ENCODE data around the gene HSDL1.

GRCh38 chr16:84143784-84144199, 1.2 kb downstream of the HSDL1 start:
- TF ChIP-seq EGR1 (IDR thresholded peaks at IDR 0.05; ENCODE audit: borderline replicate concordance in 1 of 2, low read depth in 2 of 2, low read length in 2 of 2), result no peak
- TF ChIP-seq CTCF (IDR thresholded peaks at IDR 0.05 in 2 of 3, conservative IDR thresholded peaks at IDR 0.05 in 1 of 3; ENCODE audit: control insufficient read depth in 2 of 3, extremely low read depth in 1 of 3, insufficient read depth in 1 of 3, low read depth in 3 of 3, low read length in 3 of 3), result no peak
- no peak for TF ChIP-seq EZH2 (IDR thresholded peaks at IDR 0.05; ENCODE audit: borderline replicate concordance, control insufficient read depth, low read depth, low read length)
- TF ChIP-seq POLR2A (IDR thresholded peaks at IDR 0.05; ENCODE audit: low read depth, low read length), result no peak
- no peak for TF ChIP-seq BHLHE40 (IDR thresholded peaks at IDR 0.05; ENCODE audit: borderline replicate concordance in 1 of 2, low read depth in 2 of 2, low read length in 1 of 2)
- TF ChIP-seq, protein P1, sequence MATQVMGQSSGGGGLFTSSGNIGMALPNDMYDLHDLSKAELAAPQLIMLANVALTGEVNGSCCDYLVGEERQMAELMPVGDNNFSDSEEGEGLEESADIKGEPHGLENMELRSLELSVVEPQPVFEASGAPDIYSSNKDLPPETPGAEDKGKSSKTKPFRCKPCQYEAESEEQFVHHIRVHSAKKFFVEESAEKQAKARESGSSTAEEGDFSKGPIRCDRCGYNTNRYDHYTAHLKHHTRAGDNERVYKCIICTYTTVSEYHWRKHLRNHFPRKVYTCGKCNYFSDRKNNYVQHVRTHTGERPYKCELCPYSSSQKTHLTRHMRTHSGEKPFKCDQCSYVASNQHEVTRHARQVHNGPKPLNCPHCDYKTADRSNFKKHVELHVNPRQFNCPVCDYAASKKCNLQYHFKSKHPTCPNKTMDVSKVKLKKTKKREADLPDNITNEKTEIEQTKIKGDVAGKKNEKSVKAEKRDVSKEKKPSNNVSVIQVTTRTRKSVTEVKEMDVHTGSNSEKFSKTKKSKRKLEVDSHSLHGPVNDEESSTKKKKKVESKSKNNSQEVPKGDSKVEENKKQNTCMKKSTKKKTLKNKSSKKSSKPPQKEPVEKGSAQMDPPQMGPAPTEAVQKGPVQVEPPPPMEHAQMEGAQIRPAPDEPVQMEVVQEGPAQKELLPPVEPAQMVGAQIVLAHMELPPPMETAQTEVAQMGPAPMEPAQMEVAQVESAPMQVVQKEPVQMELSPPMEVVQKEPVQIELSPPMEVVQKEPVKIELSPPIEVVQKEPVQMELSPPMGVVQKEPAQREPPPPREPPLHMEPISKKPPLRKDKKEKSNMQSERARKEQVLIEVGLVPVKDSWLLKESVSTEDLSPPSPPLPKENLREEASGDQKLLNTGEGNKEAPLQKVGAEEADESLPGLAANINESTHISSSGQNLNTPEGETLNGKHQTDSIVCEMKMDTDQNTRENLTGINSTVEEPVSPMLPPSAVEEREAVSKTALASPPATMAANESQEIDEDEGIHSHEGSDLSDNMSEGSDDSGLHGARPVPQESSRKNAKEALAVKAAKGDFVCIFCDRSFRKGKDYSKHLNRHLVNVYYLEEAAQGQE (IDR thresholded peaks at IDR 0.05; ENCODE audit: low read depth, low read length), result no peak
- TF ChIP-seq, protein P2, sequence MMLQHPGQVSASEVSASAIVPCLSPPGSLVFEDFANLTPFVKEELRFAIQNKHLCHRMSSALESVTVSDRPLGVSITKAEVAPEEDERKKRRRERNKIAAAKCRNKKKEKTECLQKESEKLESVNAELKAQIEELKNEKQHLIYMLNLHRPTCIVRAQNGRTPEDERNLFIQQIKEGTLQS (IDR thresholded peaks at IDR 0.05; ENCODE audit: borderline replicate concordance, extremely low read depth, low read depth, low read length), result no peak
- no peak for TF ChIP-seq MAX (IDR thresholded peaks at IDR 0.05; ENCODE audit: low read depth, low read length)
- no peak for TF ChIP-seq SUZ12 (IDR thresholded peaks at IDR 0.05; ENCODE audit: unreplicated experiment)
- TF ChIP-seq CREB1 (IDR thresholded peaks at IDR 0.05; ENCODE audit: low read depth), result no peak
- TF ChIP-seq CUX1 (IDR thresholded peaks at IDR 0.05; ENCODE audit: insufficient replicate concordance, low read depth, low read length), result no peak
- no peak for TF ChIP-seq TCF12 (IDR thresholded peaks at IDR 0.05; ENCODE audit: low read depth, low read length)
- TF ChIP-seq YY1 (IDR thresholded peaks at IDR 0.05; ENCODE audit: low read depth, low read length), result no peak
- no peak for TF ChIP-seq E2F8 (IDR thresholded peaks at IDR 0.05; ENCODE audit: low read depth, partially characterized antibody)
